Activated T-helper 1 cell treated with Interleukin-2 at 50 U/mL for 16 hours (primary cell): ENCODE measurements around the gene IFIT1.
"Not testable (repeated sequence)": the region's sequence is repeated elsewhere in the genome, so short reads cannot be mapped to it uniquely, and the experiment has no call there.

ENCODE experiments used
- DNase-seq: peaks from one replicate; pipeline ENCODE4 v3.0.0-alpha.2; 2020; ENCODE audit warnings: low read depth

IFIT1 gene

DNA sequence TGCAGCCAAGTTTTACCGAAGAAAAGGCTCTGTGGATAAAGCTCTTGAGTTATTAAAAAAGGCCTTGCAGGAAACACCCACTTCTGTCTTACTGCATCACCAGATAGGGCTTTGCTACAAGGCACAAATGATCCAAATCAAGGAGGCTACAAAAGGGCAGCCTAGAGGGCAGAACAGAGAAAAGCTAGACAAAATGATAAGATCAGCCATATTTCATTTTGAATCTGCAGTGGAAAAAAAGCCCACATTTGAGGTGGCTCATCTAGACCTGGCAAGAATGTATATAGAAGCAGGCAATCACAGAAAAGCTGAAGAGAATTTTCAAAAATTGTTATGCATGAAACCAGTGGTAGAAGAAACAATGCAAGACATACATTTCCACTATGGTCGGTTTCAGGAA is 10.6 kb downstream of the IFIT1 start:
- DNase-seq, result no peak

DNA sequence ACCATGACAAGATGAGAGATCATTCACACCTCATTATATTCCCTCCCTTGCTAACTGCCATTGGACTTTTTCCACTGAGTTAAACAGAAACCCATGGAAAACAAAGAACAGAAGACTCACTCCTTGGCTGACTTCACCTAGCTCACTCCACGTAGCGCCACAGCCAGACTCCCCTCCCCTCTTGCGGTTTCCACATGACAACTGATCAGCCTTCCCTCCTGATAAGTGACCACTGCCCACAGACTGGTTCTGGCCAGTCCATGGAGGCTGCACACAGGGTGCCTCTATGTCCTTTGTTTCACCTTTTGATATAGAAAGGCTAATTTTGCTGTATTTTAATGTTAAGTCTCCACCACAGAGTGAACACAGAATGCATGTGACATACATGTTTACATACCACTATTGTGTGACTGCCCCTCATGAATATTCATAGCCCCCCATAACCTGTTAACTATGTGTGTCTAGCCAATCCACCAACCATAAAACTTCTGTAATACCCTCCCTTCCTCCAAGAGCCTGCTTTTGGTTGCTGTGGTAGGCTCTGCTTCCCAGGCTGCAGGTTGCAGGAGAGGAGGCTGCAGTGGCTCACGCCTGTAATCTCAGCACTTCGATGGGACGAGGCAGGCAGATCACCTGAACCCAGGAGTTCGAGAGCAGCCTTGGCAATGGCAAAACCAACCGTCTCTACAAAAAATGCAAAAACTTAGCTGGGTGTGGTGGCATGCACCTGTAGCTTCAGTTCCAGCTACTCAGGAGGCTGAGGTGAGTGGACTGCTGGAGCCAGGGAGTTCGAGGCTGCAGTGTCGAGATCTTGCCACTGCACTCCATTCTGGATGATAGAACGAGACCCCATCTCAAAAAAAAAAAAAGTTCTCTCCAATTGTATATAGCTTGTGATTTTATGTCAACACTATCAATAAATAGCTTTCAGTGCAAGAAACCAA is 12.0 kb downstream of the IFIT1 start:
- no peak for DNase-seq

DNA sequence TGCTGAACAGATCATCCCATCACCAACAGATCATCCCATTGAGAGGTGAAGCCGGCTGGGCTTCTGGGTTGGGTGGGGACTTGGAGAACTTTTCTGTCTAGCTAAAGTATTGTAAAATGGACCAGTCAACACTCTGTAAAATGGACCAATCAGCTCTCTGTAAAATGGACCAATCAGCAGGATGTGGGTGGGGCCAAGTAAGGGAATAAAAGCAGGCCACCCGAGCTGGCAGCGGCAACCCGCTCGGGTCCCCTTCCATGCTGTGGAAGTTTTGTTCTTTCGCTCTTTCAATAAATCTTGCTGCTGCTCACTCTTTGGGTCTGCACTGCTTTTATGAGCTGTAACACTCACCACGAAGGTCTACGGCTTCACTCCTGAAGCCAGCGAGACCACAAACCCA is 13.8 kb downstream of the IFIT1 start:
- not testable (repeated sequence) for DNase-seq

DNA sequence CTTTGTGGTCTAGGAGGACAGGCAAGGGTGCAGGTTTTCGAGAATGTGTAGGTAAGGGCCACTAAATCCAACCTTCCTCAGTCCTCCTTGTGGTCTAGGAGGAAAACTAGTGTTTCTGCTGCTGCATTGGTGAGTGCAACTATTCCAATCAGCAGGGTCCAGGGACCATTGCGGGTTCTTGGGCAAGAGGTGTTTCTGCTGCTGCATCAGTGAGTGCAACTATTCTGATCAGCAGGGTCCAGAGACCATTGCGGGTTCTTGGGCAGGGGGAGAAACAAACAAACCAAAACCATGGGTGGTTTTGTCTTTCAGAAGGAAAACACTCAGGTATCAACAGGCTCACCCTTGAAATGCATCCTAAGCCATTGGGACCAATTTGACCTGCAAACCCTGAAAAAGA is 15.4 kb downstream of the IFIT1 start:
- DNase-seq, result not testable (repeated sequence)

DNA sequence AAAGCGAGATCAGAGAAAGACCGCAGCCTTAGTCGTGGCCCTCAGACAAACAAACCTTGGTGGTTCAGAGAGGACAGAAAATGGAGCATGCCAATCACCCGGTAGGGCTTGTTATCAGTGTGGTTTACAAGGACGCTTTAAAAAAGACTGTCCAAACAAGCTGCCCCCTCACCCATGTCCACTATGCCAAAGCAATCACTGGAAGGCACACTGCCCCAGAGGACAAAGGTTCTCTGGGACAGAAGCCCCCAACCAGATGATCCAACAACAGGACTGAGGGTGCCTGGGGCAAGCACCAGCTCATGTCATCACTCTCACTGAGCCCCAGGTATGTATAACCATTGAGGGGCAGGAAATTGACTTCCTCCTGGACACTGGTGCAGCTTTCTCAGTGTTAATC is 16.9 kb downstream of the IFIT1 start:
- not testable (repeated sequence) for DNase-seq

DNA sequence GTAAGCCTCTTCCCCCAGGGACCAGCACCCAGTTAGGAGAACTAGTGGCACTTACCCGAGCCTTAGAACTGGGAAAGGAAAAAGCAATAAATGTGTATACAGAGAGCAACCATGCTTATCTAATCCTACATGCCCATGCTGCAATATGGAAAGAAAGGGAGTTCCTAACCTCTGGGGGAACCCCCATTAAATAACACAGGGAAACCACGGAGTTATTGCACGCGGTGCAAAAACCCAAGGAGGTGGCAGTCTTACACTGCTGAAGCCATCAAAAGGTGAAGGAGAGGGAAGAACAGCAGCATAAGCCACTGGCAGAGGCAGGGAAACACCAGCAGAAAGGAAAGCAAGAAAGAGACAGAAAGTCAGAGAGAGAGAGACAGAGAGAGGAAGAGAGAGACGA is 18.1 kb downstream of the IFIT1 start:
- DNase-seq, result not testable (repeated sequence)

DNA sequence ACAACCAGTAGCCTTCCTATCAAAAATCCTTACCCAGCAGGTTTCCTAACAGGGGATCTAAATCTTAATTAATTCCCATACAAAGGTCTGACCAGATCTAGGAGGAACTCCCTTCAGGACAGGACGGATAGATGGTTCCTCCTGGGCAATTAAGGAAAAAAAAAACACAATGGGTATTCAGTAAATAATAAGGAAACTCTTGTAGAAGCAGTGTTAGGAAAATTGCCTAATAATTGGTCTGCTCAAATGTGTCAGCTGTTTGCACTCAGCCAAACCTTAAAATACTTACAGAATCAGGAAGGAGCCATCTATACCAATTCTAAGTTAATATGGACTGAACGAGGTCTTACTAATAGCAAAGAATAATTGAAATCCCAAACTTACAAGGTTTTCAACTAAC is 18.7 kb downstream of the IFIT1 start:
- DNase-seq, result not testable (repeated sequence)

DNA sequence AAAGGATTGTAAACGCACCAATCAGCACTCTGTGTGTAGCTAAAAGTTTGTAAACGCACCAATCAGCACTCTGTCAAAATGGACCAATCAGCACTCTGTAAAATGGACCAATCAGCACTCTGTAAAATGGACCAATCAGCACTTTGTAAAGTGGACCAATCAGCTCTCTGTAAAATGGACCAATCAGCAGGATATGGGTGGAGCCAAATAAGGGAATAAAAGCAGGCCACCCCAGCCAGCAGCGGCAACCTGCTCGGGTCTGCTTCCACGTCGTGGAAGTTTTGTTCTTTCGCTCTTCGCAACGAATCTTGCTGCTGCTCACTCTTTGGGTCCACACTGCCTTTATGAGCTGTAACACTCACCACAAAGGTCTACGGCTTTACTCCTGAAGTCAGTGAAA is 19.9 kb downstream of the IFIT1 start:
- DNase-seq, result not testable (repeated sequence)

DNA sequence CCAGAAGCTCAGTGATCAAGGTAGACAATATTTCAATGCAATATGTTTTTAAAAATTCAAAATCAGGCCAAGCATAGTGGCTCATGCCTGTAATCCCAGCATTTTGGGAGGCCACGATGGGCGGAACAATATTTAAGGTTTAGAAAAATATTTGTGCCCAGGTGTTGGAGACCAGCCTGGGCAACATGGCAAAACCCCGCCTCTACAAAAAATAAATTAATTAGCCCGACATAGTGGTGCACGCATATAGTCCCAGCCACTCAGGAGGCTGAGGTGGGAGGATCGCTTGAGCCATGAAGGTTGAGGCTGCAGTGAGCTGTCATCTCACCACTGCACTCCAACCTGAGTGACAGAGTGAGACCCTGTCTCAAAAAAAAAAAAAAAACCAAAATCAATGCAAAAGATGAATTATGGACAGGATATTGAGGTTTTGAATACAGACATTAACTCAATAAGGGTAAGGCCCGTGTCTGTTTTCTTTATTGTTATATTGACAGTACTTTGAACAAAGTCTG is 21.0 kb downstream of the IFIT1 start:
- no peak for DNase-seq

DNA sequence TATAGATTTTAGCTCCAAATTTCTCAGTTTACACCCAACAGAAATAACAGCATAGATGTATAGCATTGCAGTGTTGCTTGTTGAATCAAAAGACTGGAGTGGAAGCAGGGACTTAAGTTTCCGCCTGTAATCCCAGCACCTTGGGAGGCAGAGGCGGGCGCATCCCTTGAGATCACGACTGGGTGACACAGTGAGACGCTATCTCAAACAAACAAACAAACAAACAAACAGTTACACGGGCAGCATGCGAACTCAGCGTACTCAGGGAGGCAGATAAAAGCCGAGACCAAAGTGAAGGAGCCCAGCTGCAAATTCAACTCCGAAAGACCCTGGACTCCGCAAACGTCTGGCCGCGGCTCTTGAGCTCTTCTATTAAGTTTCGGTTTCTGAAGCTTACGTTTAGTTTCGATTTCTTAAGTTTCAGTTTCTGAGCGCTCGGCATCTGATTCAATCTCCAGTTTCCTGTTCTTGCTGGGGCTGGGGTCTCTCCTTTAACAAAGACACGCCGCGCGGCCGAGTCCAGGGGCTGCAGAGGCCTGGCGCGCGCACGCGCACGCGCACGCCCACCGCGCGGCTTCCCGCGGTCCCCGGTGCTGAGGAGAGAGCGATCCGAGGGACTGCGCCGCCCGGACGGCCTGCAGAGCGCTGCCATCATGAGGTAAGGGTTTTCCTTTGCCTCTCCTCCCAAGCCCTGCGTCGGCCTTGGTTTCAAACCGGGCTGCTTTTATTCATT is 21.9 kb downstream of the IFIT1 start, which contains the start of gene IFIT5:
Gene IFIT5 (plus strand): TSS at position 423 of the 733 bp plus-strand sequence. CDS start 231 bp downstream, at position 654.
- DNase-seq, result peak; percentile 52

DNA sequence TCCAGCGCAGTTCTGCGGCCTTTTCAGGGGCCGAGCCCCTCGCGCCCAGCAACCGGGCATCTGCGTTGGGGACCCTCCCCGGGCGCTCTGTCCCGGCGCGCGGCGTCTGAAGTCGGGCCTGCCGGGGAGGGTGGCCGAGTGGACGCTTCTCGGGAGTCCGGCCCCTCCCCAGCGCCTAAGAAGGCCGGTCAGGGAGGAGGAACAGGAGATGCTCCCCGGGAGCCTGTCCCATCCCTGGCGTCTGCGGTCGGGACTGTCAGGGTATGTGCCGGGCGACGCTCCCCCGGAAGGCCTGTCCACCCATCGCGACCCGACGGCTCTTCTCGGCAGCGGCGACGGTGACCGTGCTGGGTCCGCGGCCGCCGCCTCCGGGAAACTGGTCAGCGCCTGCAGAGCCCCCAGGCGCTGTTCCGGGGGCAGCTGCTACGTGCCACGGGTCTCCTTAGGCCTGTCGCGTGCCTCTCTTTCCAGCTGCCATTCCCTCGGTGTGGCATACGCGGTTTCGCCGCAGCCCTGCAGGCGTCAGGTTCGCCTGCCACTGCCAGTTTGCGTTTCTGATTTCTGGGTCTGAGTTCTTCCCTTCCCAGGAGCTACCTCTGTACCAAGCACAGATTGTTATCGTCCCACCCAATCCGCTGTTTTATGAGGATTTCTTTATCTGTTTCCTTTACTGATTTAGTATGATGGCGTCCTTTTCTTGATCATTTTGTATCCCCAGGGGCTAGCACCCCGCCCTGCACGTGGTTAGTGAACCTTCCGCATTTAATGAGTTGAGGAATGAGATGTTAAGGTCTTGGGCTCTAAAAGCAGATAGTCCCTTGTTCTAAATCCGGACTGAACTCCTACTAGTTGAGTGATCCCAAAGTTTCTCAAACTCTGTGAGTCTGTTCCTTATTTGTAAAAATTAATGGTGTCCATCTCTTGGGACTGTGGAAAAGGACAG is 22.7 kb downstream of the IFIT1 start:
- peak; percentile 14 for DNase-seq

DNA sequence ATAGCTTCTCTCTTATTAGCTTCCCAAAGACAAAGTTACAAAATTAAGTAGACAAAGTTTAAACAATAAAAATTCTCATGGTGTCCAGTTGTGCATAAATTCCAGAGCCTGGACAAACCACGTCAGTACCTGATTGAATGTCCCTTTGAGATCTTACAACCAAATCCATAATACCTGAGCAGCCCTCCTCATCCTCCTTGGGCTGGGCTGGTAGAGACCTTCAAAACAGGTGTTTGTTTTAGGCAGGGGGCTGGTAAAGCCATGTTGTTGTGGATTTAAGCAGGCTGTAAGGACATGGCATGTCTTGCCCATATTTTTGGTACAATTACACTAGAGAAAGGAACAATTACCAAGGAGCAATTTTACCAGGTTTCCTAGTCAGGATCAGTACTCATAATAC is 24.0 kb downstream of the IFIT1 start:
- DNase-seq, result no peak

DNA sequence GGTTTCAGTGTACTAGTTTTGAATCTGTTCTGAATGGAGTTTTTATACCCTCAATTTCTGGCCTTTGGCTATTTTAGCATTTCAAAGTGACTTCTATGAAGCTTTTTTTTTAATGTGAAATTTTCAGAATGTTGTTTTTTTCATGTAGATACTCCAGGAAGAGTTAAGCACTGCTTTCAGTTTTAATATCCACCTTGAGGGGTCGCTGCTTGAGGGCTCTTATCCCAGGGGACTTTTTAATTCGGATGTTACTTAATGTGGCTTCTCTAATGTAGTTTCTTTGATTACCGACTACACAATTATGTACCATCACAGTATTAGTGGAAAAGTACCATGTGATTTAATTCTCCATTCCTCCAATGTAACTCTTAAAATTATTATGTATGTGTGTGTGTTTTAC is 27.1 kb downstream of the IFIT1 start:
- no peak for DNase-seq

DNA sequence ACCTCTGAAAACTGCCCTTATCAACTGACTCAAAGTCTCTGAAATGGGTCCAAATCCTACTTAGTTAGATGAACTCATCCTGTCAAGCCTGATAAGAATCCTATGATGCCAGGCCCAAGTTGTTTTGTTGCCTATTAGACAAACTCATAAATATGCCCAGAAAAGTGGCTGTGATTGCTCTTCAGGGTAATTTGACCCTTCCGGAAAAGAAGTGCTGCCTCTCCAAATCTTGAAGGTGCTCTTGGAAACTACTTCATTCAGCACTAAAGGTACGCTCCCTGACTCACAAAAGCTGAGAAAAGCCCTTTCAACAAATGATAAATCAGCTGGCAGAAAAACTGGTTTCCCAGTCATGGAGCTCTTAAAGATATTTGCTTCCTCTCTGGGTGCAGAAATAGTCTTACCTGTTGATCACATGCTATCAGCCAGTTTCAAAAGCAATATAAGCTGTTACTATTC is 28.6 kb downstream of the IFIT1 start:
- no peak for DNase-seq

DNA sequence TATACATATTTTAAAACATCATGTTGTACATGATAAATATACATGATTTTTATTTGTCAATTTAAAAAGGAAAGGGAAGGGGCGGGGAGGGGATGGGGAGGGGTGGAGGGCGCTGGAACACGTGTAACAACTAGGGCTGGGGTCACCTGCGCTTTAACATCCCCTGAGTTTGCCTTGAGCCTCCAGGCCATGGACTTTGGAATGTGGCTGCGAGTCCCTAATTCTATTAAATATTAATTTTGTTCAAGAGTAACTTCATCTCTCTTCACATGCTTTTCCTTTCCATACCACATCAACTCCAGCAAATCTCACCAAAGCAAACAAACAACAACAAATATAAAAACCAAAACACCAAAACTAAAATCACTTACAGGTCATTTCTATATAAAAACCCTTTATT is 32.6 kb downstream of the IFIT1 start:
- no peak for DNase-seq

DNA sequence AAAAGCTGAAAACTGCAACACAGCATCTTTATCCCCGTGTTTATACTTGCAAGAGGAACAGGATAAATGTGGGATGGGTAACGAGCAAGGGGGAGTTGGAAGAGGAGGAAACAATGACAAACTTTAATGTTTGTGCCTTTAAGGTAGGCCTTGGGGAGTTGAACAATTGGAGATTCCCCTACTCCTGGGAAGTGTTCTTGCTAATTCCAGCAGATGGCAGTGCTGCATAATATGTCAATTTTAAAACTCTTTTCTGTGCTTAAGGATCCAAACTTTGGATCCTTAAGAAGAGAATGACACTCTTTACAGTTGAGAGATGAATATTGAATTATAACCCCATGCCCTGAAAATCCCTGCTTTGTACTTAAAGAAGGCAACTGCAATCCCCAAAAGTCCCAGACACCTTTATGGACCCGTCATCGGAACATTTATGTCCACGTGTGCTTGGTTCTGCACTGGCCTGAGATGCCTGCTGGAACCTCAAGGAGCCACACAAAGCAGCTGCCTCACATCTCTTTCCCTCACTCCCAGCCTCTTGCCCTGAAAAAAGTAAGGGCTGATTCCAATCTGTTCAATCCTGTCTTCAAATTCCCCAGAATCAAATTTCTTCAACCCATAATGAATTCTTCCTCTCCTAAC is 33.9 kb downstream of the IFIT1 start:
- DNase-seq, result no peak

DNA sequence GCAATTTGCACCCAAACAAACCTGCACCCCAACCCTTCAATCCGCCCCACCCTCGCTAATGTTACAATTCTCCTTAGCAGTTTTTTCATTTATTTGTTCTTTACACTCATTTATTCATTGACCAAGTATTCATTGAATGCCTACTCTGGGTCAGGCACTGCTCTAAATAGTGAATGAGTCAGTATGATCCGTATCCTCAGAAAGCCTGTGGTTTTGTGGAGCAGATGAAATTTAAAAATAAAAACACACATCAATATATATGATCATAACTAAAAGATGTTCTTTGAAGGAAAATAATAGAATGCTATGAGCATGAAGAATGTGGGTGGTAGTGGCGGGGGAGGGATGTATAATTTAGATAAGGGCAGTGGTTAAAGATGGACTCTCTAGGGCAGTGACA is 35.2 kb downstream of the IFIT1 start:
- DNase-seq, result no peak

DNA sequence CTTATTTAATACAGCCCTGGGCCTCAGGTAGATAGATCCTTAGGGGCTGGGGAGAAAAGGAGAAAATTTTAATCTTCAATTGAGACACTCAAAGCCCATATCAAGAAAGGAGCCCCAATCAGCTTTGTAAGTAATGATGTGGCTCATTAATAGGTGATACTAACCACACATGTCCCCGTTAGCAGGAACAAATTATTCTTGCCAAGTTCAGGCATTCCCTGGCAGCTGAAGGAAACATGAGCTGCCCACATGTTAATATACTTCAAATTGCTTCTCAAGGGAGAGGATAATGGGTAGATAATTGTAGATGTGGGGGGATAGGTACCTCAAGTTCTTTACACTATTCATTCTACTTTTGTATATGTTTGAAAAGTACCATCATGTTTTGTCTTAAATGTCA is 36.5 kb downstream of the IFIT1 start:
- no peak for DNase-seq

DNA sequence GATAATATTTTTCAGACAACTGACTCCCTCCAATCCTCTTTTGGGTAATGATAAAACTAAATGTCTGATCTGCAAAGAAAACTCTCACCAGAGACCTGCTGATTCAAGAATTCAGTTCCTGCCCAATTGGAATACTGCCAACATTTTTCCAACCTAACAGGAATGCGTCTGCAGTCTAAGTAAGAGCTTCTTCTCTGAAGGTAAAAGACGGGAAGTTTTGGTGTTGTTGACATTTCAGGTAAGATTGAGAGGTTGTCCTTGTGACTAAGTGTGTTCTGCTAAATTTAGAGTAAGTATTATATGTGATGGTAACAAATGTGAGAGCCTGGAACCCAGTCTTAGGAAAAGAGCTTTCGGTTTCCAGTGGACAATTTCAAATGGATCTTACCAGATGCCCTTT is 39.6 kb downstream of the IFIT1 start:
- DNase-seq, result no peak

DNA sequence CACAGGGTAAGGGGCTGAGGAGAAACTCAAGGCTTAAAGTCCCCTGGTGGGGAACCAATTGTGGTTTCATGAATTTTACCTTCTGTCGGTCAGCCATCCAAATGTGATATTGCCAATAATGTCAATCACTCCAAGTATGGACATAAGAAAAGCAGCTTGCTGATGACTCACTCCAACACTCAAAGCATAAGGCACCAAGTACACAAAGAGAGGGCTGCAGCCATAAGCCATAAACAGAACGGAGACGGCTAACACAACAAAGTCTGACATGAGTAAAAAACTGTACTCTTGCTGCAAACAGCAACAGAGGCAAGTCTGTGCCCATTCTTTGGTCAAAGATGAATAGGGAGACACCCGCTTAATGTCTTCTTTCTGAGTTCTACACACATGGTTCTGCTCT is 46.1 kb downstream of the IFIT1 start:
- no peak for DNase-seq
